ENCODE results near the gene TMEM178B.

- TF ChIP-seq CTCF (IDR thresholded peaks at IDR 0.05) (no peak), EZH2 (IDR thresholded peaks at IDR 0.05; ENCODE audit: borderline replicate concordance, insufficient read depth, low read depth, low read length, poor library complexity, severe bottlenecking) (no peak)
Observed at GRCh38 chr7:141153231-141153630, 79.4 kb downstream of the TMEM178B start.

Measured in B cell (primary cell).